HL-60 (cell line): ENCODE results near the gene SNAPIN.

Source experiments
- TF ChIP-seq, protein P1 (sequence below): IDR thresholded peaks from one replicate; pipeline ENCODE4 v1.5.1; 2011; ENCODE audit warnings: low read length, control low read depth, inconsistent platforms; ENCODE audit not compliant: insufficient read depth
- TF ChIP-seq, protein P2 (sequence below): IDR thresholded peaks from 2 replicates; pipeline ENCODE4 v1.6.1; 2012; ENCODE audit warnings: low read depth; ENCODE audit not compliant: insufficient replicate concordance

DNA sequence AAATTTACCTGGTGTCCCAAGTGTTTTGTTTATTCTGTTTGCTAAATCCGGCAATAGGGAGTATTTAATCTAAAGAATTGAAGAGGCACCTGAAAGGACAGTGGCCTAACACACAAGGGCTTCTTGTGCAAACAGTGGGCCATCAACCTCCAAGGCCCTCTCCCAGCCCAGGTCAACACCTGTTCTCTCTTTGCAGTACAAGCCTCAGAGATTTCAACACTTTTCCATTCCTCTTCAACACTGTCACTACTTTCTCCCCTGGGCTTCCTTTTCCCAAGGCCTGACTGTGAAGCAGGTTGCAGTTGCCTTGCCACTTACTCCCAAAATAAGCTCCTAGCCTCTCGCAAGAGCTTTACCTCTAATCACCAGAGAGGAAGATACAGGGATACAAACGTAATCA lies 3.2 kb upstream of the SNAPIN start:
- TF ChIP-seq, protein P1, sequence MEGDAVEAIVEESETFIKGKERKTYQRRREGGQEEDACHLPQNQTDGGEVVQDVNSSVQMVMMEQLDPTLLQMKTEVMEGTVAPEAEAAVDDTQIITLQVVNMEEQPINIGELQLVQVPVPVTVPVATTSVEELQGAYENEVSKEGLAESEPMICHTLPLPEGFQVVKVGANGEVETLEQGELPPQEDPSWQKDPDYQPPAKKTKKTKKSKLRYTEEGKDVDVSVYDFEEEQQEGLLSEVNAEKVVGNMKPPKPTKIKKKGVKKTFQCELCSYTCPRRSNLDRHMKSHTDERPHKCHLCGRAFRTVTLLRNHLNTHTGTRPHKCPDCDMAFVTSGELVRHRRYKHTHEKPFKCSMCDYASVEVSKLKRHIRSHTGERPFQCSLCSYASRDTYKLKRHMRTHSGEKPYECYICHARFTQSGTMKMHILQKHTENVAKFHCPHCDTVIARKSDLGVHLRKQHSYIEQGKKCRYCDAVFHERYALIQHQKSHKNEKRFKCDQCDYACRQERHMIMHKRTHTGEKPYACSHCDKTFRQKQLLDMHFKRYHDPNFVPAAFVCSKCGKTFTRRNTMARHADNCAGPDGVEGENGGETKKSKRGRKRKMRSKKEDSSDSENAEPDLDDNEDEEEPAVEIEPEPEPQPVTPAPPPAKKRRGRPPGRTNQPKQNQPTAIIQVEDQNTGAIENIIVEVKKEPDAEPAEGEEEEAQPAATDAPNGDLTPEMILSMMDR: no peak
- TF ChIP-seq, protein P2, sequence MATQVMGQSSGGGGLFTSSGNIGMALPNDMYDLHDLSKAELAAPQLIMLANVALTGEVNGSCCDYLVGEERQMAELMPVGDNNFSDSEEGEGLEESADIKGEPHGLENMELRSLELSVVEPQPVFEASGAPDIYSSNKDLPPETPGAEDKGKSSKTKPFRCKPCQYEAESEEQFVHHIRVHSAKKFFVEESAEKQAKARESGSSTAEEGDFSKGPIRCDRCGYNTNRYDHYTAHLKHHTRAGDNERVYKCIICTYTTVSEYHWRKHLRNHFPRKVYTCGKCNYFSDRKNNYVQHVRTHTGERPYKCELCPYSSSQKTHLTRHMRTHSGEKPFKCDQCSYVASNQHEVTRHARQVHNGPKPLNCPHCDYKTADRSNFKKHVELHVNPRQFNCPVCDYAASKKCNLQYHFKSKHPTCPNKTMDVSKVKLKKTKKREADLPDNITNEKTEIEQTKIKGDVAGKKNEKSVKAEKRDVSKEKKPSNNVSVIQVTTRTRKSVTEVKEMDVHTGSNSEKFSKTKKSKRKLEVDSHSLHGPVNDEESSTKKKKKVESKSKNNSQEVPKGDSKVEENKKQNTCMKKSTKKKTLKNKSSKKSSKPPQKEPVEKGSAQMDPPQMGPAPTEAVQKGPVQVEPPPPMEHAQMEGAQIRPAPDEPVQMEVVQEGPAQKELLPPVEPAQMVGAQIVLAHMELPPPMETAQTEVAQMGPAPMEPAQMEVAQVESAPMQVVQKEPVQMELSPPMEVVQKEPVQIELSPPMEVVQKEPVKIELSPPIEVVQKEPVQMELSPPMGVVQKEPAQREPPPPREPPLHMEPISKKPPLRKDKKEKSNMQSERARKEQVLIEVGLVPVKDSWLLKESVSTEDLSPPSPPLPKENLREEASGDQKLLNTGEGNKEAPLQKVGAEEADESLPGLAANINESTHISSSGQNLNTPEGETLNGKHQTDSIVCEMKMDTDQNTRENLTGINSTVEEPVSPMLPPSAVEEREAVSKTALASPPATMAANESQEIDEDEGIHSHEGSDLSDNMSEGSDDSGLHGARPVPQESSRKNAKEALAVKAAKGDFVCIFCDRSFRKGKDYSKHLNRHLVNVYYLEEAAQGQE: no peak
